GM18502 (cell line): ENCODE results near the gene SERGEF.

Experiments used
- ATAC-seq: cut with Tn5 transposase; IDR thresholded peaks from one replicate; pipeline ENCODE4 v1.9.1; 2021; ENCODE audit warnings: mild to moderate bottlenecking; ENCODE audit not compliant: unreplicated experiment, poor library complexity

Gene SERGEF

GRCh38 chr11:17954395-17955252, 58.2 kb downstream of the SERGEF start:
- no peak for ATAC-seq

- no peak for ATAC-seq
Observed at GRCh38 chr11:17952487-17952886, 60.4 kb downstream of the SERGEF start.

DNA sequence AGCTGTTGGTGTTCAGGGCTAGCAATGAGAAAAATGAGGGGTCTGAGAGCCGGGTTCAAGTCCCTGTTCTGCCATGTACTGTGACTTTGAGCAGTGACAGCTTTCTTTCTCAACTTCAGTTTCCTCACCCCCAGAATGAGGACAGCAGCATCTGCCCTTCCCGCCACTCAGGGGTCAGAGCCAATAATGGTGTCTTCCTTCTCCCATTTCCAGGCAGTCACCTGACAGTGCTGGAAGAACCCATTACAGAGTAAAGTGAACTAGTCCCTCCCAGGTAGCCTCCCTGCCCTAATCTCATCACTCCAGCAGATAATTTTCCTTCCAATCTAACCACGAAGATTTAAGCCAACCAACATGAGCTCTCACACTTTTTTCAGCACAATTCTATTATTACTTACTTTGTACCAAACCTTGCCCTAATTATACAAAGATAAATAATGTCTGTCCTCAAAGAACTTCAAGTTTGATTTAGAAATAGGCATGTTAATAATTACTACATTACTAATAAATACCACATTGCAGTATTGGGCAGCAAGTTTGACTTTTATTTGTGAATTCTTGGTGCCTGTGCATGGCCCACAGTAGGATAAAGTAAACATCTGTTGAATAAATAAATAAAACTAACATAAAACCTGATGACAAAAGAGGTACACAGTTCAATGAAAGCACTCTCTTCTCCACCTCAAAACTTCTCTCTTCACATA, 61.0 kb downstream of the SERGEF start:
- no peak for ATAC-seq

DNA sequence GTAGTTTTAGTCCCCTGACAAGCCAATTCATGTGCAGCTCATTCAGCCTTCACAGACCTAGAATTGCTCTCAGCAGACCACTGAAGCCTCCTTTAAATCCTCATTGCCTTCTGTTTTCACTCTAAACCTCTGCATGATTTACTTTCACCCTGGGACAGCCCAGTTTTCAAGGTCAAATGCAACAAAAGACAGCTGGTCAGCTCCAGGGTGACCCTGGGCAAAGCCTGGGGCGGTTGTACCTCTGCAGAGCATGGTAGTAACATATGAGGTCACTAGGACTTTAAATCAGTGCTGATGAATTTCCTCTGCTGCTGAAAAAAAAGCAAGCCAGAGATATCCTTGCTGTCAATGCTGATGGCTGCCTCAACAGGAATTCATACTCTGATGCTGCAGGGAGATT, 62.2 kb downstream of the SERGEF start:
- ATAC-seq, result no peak

DNA sequence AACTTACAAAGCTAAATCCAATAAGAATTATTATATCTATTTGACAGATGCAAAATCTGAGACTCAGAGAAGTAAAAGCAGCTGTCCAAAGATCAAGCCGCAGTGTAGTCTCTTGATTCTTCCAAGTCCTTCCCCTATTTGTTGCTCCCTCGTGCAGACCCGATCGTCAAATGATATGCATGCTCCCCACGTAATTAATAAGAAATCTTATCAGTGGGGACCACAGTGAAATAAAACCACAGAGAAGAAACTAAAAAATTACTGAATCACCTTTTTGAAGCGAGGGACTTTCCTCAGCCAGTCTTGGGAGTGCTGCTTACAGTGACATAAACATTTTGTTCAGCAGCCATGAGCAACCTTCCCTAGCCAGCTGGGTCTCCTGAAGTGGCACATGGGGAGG, 64.6 kb downstream of the SERGEF start:
- ATAC-seq, result no peak

DNA sequence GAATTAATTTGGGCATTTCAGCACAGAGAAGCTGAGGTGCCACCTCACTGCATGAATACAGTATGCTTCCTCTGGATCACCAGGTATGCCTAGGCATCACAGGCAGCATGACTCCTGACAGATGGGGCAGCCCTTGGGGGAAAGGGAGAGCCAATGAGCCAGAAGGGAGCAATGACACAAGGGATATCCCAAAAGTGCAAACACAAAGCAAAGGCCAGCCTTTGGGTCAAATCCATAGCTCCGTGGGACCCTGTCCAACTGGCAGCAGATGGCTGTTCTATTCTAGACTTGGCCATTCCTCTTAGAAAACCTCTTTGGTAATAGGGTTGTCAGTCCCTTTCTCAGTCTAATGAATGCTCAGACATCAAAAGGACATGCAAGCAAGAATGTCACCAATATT, 73.3 kb downstream of the SERGEF start:
- ATAC-seq, result no peak

- no peak for ATAC-seq
Observed at GRCh38 chr11:17936790-17937189, 76.1 kb downstream of the SERGEF start.

DNA sequence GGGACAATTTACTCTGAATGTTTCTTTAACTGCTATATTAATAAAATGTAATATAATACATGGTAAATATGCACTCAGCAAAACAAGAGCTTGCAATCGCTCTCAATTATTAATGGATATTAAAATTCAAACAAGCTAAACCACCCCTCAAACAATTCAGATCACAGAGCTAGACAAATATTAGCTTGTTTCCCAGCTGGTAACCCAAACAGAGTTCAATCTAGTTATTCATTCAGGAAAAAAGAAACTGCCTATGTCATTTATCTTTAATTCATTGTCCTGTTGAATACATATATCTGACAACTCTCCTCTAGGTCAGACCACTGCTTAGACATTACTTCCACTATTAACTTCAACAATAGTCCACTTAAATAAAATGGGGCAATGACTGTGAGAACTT, 78.7 kb downstream of the SERGEF start:
- no peak for ATAC-seq

DNA sequence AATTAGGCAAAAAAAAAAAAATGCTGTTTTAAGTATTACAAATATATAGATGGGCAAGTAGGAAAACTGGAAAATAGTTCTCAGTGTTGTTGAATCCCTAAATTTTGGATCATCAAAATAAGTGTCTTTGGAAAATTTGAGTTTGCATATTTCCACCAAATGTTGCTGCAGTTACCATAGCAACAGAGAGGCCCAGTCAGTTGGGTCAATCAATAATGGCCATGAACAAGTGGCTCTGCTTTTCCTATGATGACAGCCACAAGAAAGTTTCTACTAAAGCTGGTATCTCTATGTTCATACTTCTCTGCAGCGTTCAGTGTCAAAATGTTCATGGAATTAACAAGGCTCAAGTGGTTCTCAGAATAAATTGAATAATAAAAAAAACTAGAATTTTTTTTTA, 79.1 kb downstream of the SERGEF start:
- ATAC-seq, result no peak

DNA sequence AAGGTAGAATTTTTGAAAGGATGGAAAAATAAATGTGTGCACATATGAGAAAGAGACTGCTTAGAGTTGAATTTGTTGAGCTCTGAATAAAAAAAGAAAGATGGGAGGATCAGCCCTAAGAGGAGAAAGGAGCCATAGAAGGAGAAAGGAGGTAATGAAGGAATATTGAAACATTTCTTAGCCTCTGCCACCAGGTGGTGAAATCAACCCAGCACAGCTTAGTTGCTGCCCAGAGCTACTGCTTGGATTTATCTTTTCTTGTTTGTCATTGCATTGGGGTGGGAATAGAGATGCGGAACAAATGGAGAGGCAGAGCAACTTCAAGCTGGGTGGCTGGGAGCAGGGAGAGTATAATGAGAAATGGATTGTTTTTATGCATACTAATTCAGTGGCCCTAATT, 80.4 kb downstream of the SERGEF start:
- ATAC-seq, result no peak

DNA sequence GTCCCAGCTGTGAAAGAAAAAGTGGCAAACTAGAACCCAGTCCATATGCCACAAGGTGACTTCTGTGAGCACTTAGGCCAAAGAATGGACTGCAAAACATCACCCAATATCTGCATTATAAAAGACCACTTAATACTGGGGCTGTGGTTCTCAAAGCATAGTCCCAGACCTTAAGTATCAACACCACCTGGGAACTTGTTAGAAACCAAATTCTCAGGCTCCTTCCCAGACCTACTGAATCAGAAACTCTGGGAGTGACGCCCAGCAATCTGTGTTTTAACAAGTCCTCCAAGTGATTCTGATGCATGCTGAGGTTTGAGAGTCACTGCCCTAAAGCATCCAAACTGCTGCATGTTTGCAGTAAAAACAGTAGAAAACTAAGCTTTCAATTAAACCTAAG, 81.3 kb downstream of the SERGEF start:
- ATAC-seq, result no peak

DNA sequence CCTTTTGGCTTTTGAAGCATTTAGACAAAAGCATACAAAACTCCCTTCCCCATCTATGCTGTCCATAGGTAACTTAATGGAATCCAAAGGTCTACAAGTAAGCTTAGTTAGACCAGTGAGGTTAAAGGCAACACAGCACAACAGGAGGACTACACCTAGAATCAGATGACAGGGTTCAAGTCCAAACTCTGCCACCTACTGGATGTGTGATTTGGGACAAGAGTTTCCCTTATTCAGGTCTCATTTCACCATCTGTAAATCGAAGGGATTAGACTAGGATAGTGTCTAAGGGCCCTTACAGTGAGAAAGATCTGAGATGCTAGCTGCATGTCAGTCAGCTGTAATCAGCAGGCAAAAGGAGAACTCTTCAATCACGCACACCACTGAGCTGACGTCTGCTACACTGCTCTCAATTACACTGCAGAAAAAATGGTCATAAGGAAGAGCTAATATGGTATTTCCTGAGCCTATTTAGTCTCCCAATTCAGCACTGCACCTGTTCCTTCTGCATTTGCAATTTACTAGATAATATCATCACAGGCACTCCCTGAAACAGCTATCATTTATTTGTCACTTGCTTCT, 82.2 kb downstream of the SERGEF start:
- ATAC-seq, result no peak

GRCh38 chr11:17929171-17929570, 83.7 kb downstream of the SERGEF start:
- no peak for ATAC-seq

- no peak for ATAC-seq
Observed at GRCh38 chr11:17927681-17928343, 85.0 kb downstream of the SERGEF start.

GRCh38 chr11:17927041-17927440, 85.8 kb downstream of the SERGEF start:
- ATAC-seq, result no peak

DNA sequence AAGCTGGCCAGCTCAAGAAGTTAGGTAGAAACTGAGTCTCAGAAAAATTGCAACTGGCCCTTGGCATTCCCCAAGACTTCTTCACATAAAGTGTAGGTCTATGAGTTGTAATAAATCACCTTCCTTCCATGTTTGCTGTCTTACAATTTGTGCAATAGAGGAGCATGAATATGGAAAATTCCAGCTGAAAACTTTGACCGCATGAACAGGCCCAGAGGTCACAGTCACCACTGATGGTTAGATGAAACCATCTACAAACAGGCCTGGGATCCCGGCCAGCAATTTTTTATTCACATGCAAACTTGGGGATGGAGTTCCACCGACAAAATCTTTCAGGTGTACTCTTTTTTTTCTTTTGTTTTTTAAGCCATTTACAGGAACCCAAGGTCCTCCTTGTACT, 88.1 kb downstream of the SERGEF start:
- ATAC-seq, result no peak

DNA sequence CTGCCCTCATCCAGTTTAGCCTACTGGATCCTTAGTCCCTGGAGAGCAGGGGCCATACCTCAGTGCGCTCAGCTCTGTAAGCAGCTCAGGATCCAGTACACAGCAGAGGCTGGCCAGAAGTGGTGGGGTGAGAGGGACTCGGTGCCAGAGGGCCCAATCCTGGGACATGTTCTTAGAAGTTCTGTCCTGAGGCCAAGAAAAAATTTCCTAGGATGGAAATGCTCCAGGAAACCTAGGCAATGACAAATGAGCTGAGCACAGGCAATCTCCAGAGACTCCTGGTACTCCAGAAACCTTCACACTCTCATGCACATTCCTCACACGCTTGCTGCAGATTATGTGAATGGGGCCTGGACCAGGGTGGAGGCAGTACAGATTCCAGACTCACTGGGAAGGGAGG, 89.6 kb downstream of the SERGEF start:
- ATAC-seq, result no peak

- ATAC-seq, result no peak
Observed at GRCh38 chr11:17922416-17922788, 90.4 kb downstream of the SERGEF start.

- no peak for ATAC-seq
Observed at GRCh38 chr11:17921659-17922415, 91.0 kb downstream of the SERGEF start.

DNA sequence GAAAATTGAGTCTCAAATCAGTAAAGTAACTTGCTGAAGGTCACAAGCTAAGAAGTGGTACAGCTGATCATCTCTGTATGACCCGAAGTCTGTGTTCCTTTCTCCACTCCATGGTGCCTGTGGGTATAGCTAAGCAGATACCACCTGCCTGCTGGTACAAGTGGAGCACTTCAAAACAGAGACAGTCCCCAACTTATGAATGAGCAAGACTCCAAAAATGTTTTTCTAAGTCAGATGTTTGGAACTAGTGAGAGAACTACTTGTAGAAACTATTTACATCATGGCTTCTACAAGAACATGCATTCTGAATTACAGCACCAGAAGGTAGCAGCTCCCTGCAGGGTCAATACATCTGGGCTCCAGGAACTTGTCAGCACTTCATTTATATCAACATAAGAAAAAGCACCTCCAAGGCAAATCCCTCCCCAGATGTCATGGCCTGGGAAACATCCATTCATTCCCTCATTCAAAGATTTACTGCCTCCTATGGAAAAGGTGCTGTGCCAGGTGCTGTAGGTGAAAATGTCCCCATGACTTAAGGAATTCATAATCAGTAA, 94.7 kb downstream of the SERGEF start:
- no peak for ATAC-seq
